ENCODE measurements around the gene CACNA2D3.
A peak's percentile ranks its signal among the peaks of the same experiment; 100 is the strongest.

The CACNA2D3 gene

GRCh38 chr3:54510506-54510905, 388.2 kb downstream of the CACNA2D3 start:
- TF ChIP-seq GATA2 (IDR thresholded peaks at IDR 0.05; ENCODE audit: low read depth, low read length) (no peak), GATA3 (IDR thresholded peaks at IDR 0.05; ENCODE audit: low read depth, low read length) (no peak)

- TF ChIP-seq GATA3 (IDR thresholded peaks at IDR 0.05; ENCODE audit: low read depth, low read length) (no peak), GATA2 (IDR thresholded peaks at IDR 0.05; ENCODE audit: low read depth, low read length) (no peak)
Observed at GRCh38 chr3:54511766-54512365, 389.5 kb downstream of the CACNA2D3 start.

- TF ChIP-seq GATA2 (IDR thresholded peaks at IDR 0.05; ENCODE audit: low read depth, low read length) (no peak), GATA3 (IDR thresholded peaks at IDR 0.05; ENCODE audit: low read depth, low read length) (no peak)
Observed at GRCh38 chr3:54514006-54514405, 391.7 kb downstream of the CACNA2D3 start.

- TF ChIP-seq GATA2 (IDR thresholded peaks at IDR 0.05; ENCODE audit: low read depth, low read length) (no peak), GATA3 (IDR thresholded peaks at IDR 0.05; ENCODE audit: low read depth, low read length) (no peak)
Observed at GRCh38 chr3:54514416-54514815, 392.1 kb downstream of the CACNA2D3 start.

GRCh38 chr3:54515441-54516213, 393.3 kb downstream of the CACNA2D3 start:
- TF ChIP-seq GATA2 (IDR thresholded peaks at IDR 0.05; ENCODE audit: low read depth, low read length) = no peak
- TF ChIP-seq GATA3 (IDR thresholded peaks at IDR 0.05; ENCODE audit: low read depth, low read length) = no peak

DNA sequence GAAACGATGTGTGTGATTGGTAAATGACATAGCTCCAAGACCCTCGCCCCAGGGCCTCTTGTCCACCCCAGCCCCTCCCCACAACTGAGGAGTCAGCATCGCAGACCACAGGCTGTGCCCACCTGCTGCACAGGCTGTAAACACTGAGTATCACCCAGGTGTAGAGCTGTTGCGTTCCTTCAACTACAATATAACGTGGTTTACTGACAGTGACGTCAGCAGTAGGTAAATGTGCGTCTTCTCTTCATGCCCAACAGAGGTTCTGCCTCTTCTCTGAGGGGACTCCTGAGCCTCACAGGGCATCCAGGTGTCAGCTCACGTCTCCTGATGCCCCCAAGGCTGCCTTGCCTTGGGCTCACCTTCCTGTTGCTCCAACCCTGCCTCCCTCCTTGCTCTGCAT, 395.1 kb downstream of the CACNA2D3 start:
- no peak for TF ChIP-seq GATA3 (IDR thresholded peaks at IDR 0.05; ENCODE audit: low read depth, low read length)
- no peak for TF ChIP-seq GATA2 (IDR thresholded peaks at IDR 0.05; ENCODE audit: low read depth, low read length)

GRCh38 chr3:54518011-54518675, 395.8 kb downstream of the CACNA2D3 start:
- TF ChIP-seq GATA2 (IDR thresholded peaks at IDR 0.05; ENCODE audit: low read depth, low read length) (no peak), GATA3 (IDR thresholded peaks at IDR 0.05; ENCODE audit: low read depth, low read length) (no peak)

- TF ChIP-seq GATA3 (IDR thresholded peaks at IDR 0.05; ENCODE audit: low read depth, low read length) = peak; percentile 91
- TF ChIP-seq GATA2 (IDR thresholded peaks at IDR 0.05; ENCODE audit: low read depth, low read length) = peak; percentile 91
Observed at GRCh38 chr3:54519493-54519892, 397.1 kb downstream of the CACNA2D3 start.

- TF ChIP-seq GATA3 (IDR thresholded peaks at IDR 0.05; ENCODE audit: low read depth, low read length) (no peak), GATA2 (IDR thresholded peaks at IDR 0.05; ENCODE audit: low read depth, low read length) (no peak)
Observed at GRCh38 chr3:54520060-54520459, 397.7 kb downstream of the CACNA2D3 start.

DNA sequence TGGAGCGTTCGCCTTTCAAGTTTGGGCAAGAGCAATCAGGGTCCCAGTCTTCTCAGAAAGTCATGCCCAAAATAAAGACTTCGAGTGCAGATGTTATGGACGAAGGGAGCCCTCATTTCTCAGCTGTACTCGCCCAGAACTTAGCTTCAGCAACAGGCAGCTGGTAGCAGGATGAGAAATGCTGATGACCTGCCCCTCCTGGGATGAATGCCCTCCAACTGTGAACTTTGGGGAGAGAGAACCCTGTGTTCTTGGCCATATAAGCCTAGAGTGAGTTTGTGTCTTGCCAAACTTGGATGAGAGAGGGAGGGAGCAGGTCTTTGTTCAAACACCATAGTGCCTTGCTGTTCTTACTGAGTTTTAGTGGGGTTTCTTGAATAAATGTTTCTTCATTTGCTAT, 405.2 kb downstream of the CACNA2D3 start:
- TF ChIP-seq GATA2 (IDR thresholded peaks at IDR 0.05; ENCODE audit: low read depth, low read length) = no peak
- no peak for TF ChIP-seq GATA3 (IDR thresholded peaks at IDR 0.05; ENCODE audit: low read depth, low read length)

DNA sequence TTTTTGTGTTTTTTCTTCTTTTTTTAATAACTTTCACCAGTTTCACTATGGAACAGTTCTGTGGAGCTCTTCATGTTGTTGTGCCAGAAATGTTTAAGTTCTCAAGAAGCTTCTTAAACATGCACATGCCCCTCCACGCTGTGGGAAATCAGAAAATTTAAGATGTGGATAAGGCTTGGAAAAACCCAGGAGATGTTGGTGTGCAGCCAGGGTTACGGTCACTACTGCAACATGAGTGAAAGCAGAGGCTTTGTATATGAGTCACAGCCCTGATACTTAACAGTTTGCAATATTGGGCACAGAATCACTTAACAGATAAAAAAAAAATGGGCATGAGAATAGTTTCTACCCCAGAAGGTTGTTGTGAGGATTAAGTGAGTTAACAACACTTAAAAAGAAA, 405.6 kb downstream of the CACNA2D3 start:
- TF ChIP-seq GATA2 (IDR thresholded peaks at IDR 0.05; ENCODE audit: low read depth, low read length) = no peak
- TF ChIP-seq GATA3 (IDR thresholded peaks at IDR 0.05; ENCODE audit: low read depth, low read length) = no peak

DNA sequence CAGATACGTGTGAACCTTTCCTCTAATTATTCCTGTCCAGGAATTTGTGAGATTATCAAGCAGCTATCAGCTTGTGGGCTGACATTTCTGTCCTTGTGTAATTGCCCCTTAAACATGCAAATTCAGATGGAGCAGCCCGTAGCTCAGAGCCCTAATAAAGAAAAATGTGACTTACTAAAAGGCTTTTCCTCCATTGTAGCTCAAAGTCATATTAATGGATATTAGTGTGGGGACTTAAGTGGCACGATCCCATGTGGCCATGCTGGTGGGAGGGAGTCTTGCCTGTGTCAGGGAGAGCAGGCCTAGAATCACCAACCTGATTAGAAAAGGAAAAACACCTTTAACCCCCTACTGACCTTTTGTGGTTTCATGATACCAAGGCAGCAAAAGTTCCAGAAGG, 406.3 kb downstream of the CACNA2D3 start:
- no peak for TF ChIP-seq GATA2 (IDR thresholded peaks at IDR 0.05; ENCODE audit: low read depth, low read length)
- TF ChIP-seq GATA3 (IDR thresholded peaks at IDR 0.05; ENCODE audit: low read depth, low read length) = no peak

- TF ChIP-seq GATA3 (IDR thresholded peaks at IDR 0.05; ENCODE audit: low read depth, low read length) = no peak
- no peak for TF ChIP-seq GATA2 (IDR thresholded peaks at IDR 0.05; ENCODE audit: low read depth, low read length)
Observed at GRCh38 chr3:54530091-54530490, 407.7 kb downstream of the CACNA2D3 start.

GRCh38 chr3:54530944-54531343, 408.6 kb downstream of the CACNA2D3 start:
- TF ChIP-seq GATA3 (IDR thresholded peaks at IDR 0.05; ENCODE audit: low read depth, low read length) (no peak), GATA2 (IDR thresholded peaks at IDR 0.05; ENCODE audit: low read depth, low read length) (no peak)

- TF ChIP-seq GATA2 (IDR thresholded peaks at IDR 0.05; ENCODE audit: low read depth, low read length) = no peak
- TF ChIP-seq GATA3 (IDR thresholded peaks at IDR 0.05; ENCODE audit: low read depth, low read length) = no peak
Observed at GRCh38 chr3:54531741-54532140, 409.4 kb downstream of the CACNA2D3 start.
